GM12878 (cell line): ENCODE results near the gene FCER2. TPM values are rescaled to one million over a fixed set of nuclear protein-coding genes. Genes with fewer than 3 reads are reported as not detected.

Experiments used
- ATAC-seq: fragments of 200-7000 bp; cut with Tn5 transposase; 3 replicates; pipeline ENCODE4 v1.9.1; 2020; ENCODE audit warnings: mild to moderate bottlenecking, moderate library complexity
- BruUV-seq: library from RNA; stranded (reverse); fragments of 400-500 nt; replicated peaks from 2 replicates; lab custom pipeline; 2021; lab: Mats Ljungman, UMichigan
- CTCF ChIA-PET: fragments of 300-600 bp; sonication (Branson Sonifier 250); formaldehyde crosslinking; extraction: SDS; loops from one replicate; lab custom pipeline; 2021; ENCODE audit warnings: inconsistent platforms; lab: Yijun Ruan, JAX
- POLR2A ChIA-PET: fragments of 350-600 bp; formaldehyde crosslinking; extraction: SDS; loops from one replicate; lab custom pipeline; 2021; ENCODE audit warnings: inconsistent platforms; lab: Charles Lee
- RAD21 ChIA-PET: fragments of 300-600 bp; sonication (Branson Sonifier 250); formaldehyde crosslinking; loops from one replicate; lab custom pipeline; 2023; ENCODE audit warnings: antibody characterized with exemption; ENCODE audit not compliant: unreplicated experiment; lab: Charles Lee
- SMC1A ChIA-PET: fragments of 300-600 bp; sonication (Branson Sonifier 250); formaldehyde crosslinking; loops from one replicate; lab custom pipeline; 2023; ENCODE audit not compliant: unreplicated experiment, uncharacterized antibody; lab: Charles Lee
- DNase-seq: peaks from one replicate; pipeline ENCODE4 v3.0.0-alpha.2; 2011; ENCODE audit warnings: low read depth, low spot score
- FAIRE-seq: peaks from 3 replicates; lab custom pipeline; 2011; peaks lifted over from hg19 to GRCh38; lab: Jason Lieb, UNC
- H2AFZ ChIP-seq: 2 replicates; pipeline ENCODE4 v1.6.0; 2011; ENCODE audit warnings: low read depth, low read length, control low read depth; ENCODE audit not compliant: control insufficient read depth
- H3K27ac ChIP-seq: 2 replicates; pipeline ENCODE4 v1.5.1; 2011; ENCODE audit warnings: control low read depth; ENCODE audit not compliant: control insufficient read depth, insufficient read depth
- H3K27me3 ChIP-seq, 2 experiments: replicated peaks in 1 of 2; 2 replicates each; pipeline versions ENCODE4 v1.6.0 to v1.6.1; 2011; ENCODE audit warnings: low read length in 1 of 2; ENCODE audit not compliant: control insufficient read depth in 2 of 2, insufficient read depth in 2 of 2
- H3K36me3 ChIP-seq, 2 experiments: 2 replicates each; pipeline ENCODE4 v1.5.1; 2011; ENCODE audit warnings: low read length in 1 of 2; ENCODE audit not compliant: control insufficient read depth in 2 of 2, insufficient read depth in 2 of 2
- H3K4me1 ChIP-seq: 2 replicates; pipeline ENCODE4 v1.6.1; 2011; ENCODE audit warnings: mild to moderate bottlenecking, low read length, moderate library complexity, mixed read lengths; ENCODE audit not compliant: control insufficient read depth, insufficient read depth
- H3K4me2 ChIP-seq: 2 replicates; pipeline ENCODE4 v1.6.0; 2011; ENCODE audit warnings: control low read depth; ENCODE audit not compliant: control insufficient read depth, insufficient read depth
- H3K4me3 ChIP-seq: fragments of 200-600 bp; sonication (generic); 2 replicates; pipeline ENCODE4 v1.5.1; 2016
- H3K79me2 ChIP-seq: 2 replicates; pipeline ENCODE4 v1.6.0; 2011; ENCODE audit warnings: low read length; ENCODE audit not compliant: control insufficient read depth, insufficient read depth
- H3K9ac ChIP-seq: 2 replicates; pipeline ENCODE4 v1.8.0; 2011; ENCODE audit warnings: low read length, control low read depth, mixed read lengths; ENCODE audit not compliant: control insufficient read depth, insufficient read depth
- H3K9me3 ChIP-seq: replicated peaks from 3 replicates; pipeline ENCODE4 v1.5.1; 2011; ENCODE audit warnings: mild to moderate bottlenecking, low read length; ENCODE audit not compliant: control insufficient read depth, insufficient read depth
- H4K20me1 ChIP-seq: 2 replicates; pipeline ENCODE4 v1.6.0; 2011; ENCODE audit not compliant: control insufficient read depth, insufficient read depth
- ATF7 ChIP-seq: fragments of 450-650 bp; IDR thresholded peaks from 2 replicates; pipeline ENCODE4 v1.6.1; 2016; ENCODE audit warnings: low read depth, mild to moderate bottlenecking
- BACH1 ChIP-seq: fragments of 450-650 bp; IDR thresholded peaks from 2 replicates; pipeline ENCODE4 v1.6.1; 2017; ENCODE audit warnings: mild to moderate bottlenecking, borderline replicate concordance
- BCLAF1 ChIP-seq: fragments of 450-650 bp; IDR thresholded peaks from 2 replicates; pipeline ENCODE4 v1.6.1; 2017; ENCODE audit warnings: antibody characterized with exemption, mild to moderate bottlenecking, moderate library complexity
- BHLHE40 ChIP-seq, 2 experiments: fragments of 450-650 bp in 1 of 2; IDR thresholded peaks; 2 replicates each; pipeline ENCODE4 v1.6.1; 2011 to 2017; ENCODE audit warnings: low read depth in 2 of 2, borderline replicate concordance in 1 of 2, improper control_type of control experiment in 1 of 2, low read length in 1 of 2, mild to moderate bottlenecking in 1 of 2
- EGR1 ChIP-seq, 2 experiments: IDR thresholded peaks; 1 replicate in 1 of 2; 2 replicates in 1 of 2; pipeline ENCODE4 v1.6.1; 2011 to 2012; ENCODE audit warnings: low read depth in 2 of 2, low read length in 2 of 2, borderline replicate concordance in 1 of 2, mild to moderate bottlenecking in 1 of 2, moderate library complexity in 1 of 2
- FOS ChIP-seq: IDR thresholded peaks from 3 replicates; pipeline ENCODE4 v1.6.1; 2011; ENCODE audit warnings: borderline replicate concordance; ENCODE audit not compliant: insufficient read length; ENCODE audit errors: extremely low read depth
- HDAC6 ChIP-seq: fragments of 200-600 bp; sonication (generic); IDR thresholded peaks from one replicate; pipeline ENCODE4 v1.8.0; 2017; ENCODE audit warnings: antibody characterized with exemption; ENCODE audit not compliant: unreplicated experiment
- MLLT1 ChIP-seq: fragments of 450-650 bp; IDR thresholded peaks from 2 replicates; pipeline ENCODE4 v1.6.1; 2016; ENCODE audit warnings: mild to moderate bottlenecking
- POLR2AphosphoS2 ChIP-seq: IDR thresholded peaks from 2 replicates; pipeline ENCODE4 v1.6.1; 2011; ENCODE audit warnings: low read depth, mild to moderate bottlenecking, low read length, improper control_type of control experiment, moderate library complexity
- RELA ChIP-seq: fragments of 450-650 bp; IDR thresholded peaks from 2 replicates; pipeline ENCODE4 v1.8.0; 2014; ENCODE audit warnings: borderline replicate concordance; ENCODE audit not compliant: partially characterized antibody
- STAT1 ChIP-seq: fragments of 450-650 bp; conservative IDR thresholded peaks from 2 replicates; pipeline ENCODE4 v1.6.1; 2014; ENCODE audit warnings: antibody characterized with exemption, mild to moderate bottlenecking
- ZBTB40 ChIP-seq: fragments of 450-650 bp; IDR thresholded peaks from 2 replicates; pipeline ENCODE4 v1.6.1; 2016; ENCODE audit warnings: mild to moderate bottlenecking, moderate library complexity, borderline replicate concordance
- ZNF384 ChIP-seq: IDR thresholded peaks from 2 replicates; pipeline ENCODE4 v1.6.1; 2012; ENCODE audit warnings: low read depth, mild to moderate bottlenecking, low read length, improper control_type of control experiment, borderline replicate concordance
- WGBS: methylation state at CpG from one replicate; pipeline ENCODE4 v1.1.6; 2016; ENCODE audit warnings: low lambda C conversion rate; ENCODE audit not compliant: insufficient replicate concordance, insufficient coverage; ENCODE audit errors: missing lambda C conversion rate; 5-methylcytosine and 5-hydroxymethylcytosine counted together
- in situ Hi-C: fragments of 300-500 bp; cut with MboI; formaldehyde crosslinking; loops from 9 replicates; pipeline ENCODE4 v1.14.3; 2018; ENCODE audit warnings: mixed read lengths
- intact Hi-C: fragments of 100-400 bp; cut with micrococcal nuclease; formaldehyde crosslinking; loops from one replicate; pipeline ENCODE4 v1.14.2; 2022; ENCODE audit not compliant: unreplicated experiment
- polyA plus RNA-seq, 11 experiments: library from polyadenylated mRNA; depleted of rRNA in 4 of 11; unstranded in 6 of 11; stranded (reverse) in 5 of 11; fragments of >200 nt; fragmentation: Nextera tagmentation in 4 of 11; fragmentation: Illumina TruSeq in 1 of 11; extraction: Ambion mirVana in 4 of 11; extraction: Trizol in 1 of 11; gene quantifications; 1 replicate in 1 of 11; 2 replicates in 10 of 11; pipeline versions ENCODE4 v1.2.1 to v1.2.3, GENCODE V29; 2011 to 2016; ENCODE audit warnings: inconsistent platforms in 2 of 11, missing spikeins in 2 of 11, low read depth in 1 of 11
- total RNA-seq, 4 experiments: library from RNA; depleted of rRNA in 3 of 4; stranded (reverse); fragments of >200 nt in 3 of 4; fragmentation: Illumina TruSeq in 1 of 4; extraction: Trizol in 1 of 4; gene quantifications; 2 replicates each; pipeline versions ENCODE4 v1.2.1 to v1.2.3, GENCODE V29; 2013 to 2021

FCER2 gene
- total and polyA plus RNA-seq, 10 of the 15 experiments (the other 5 are each of a cell fraction or from before 2014, with no cell fraction given) = 44.0 to 424 (median 241) TPM

GRCh38 chr19:7744871-7745650, 43.1 kb upstream of the FCER2 start:
- ChIA-PET SMC1A (interaction anchor here (1.2 to 1.5 kb wide), 2 partner anchors 42 to 56 kb away, joined by 3 to 6 read pairs; no protein-coding TSS in a partner anchor), RAD21 (interaction anchor here (1.2 to 3.3 kb wide), 3 partner anchors 43 to 64 kb away, joined by 3 to 11 read pairs (median 4); partner anchors contain the start of genes FCER2 and TRAPPC5), POLR2A (interaction anchor here (0.7 to 2.8 kb wide), 2 partner anchors 46 kb away, joined by 3 to 11 read pairs; no protein-coding TSS in a partner anchor), CTCF (interaction anchor here (0.9 to 2.2 kb wide), 2 partner anchors 64 kb away, joined by 3 to 6 read pairs; partner anchors contain the start of gene TRAPPC5)
- H3K4me2 ChIP-seq = no peak overlapping the region; the same call in 1 of the 2 replicates
- no peak overlapping the region for H3K4me3 ChIP-seq
- intact Hi-C loops = no loop called here
- H3K36me3 ChIP-seq = no peaks in the 10 kb centered on the region
- no peaks in the 10 kb centered on the region for H3K27me3 ChIP-seq
- peaks cover 30% of the 10 kb centered on the region for H3K4me1 ChIP-seq
- no peak overlapping the region for H3K9ac ChIP-seq
- no peak for TF ChIP-seq POLR2AphosphoS2
- no peak for TF ChIP-seq ZNF384
- TF ChIP-seq RELA = no peak
- TF ChIP-seq BHLHE40 (IDR thresholded peaks at IDR 0.05; ENCODE audit: borderline replicate concordance in 1 of 2, low read depth in 2 of 2, low read length in 1 of 2) = no peak
- TF ChIP-seq ATF7 = no peak
- TF ChIP-seq HDAC6 = no peak
- TF ChIP-seq BACH1 = no peak
- TF ChIP-seq MLLT1 = no peak
- no peak for TF ChIP-seq STAT1
- TF ChIP-seq FOS = no peak
- TF ChIP-seq EGR1 (IDR thresholded peaks at IDR 0.05; ENCODE audit: borderline replicate concordance in 1 of 2, low read depth in 2 of 2, low read length in 2 of 2) = no peak
- no peak for TF ChIP-seq ZBTB40
- TF ChIP-seq BCLAF1 = no peak
- H4K20me1 ChIP-seq = no peaks in the 10 kb centered on the region
- ATAC-seq (peak; percentile 16; the same call in 2 of the 3 replicates), FAIRE-seq (no peak), DNase-seq (no peak)
- in situ Hi-C loops = no loop called here
- no peaks in the 10 kb centered on the region for H3K79me2 ChIP-seq
- no TSS peak for BruUV-seq
- 73% methylated on average over 12 of the region's 12 CpGs for WGBS
- H3K27ac ChIP-seq = no peak overlapping the region
- H2AFZ ChIP-seq = no peak overlapping the region
- H3K9me3 ChIP-seq = peaks cover under 1% of the 10 kb centered on the region; the same call in 1 of the 3 replicates
